GM12878 (cell line): Measurements from ENCODE around the gene IRX5.

Source experiments
- TF ChIP-seq, protein P1 (sequence below): fragments of 450-650 bp; formaldehyde crosslinking; IDR thresholded peaks from 2 replicates; pipeline ENCODE4 v1.5.0; 2022; ENCODE audit warnings: mild to moderate bottlenecking, missing genetic modification characterization
- TF ChIP-seq, protein P2 (sequence below): IDR thresholded peaks from 2 replicates; pipeline ENCODE4 v1.6.1; 2011; ENCODE audit warnings: low read depth, low read length, improper control_type of control experiment, borderline replicate concordance

DNA sequence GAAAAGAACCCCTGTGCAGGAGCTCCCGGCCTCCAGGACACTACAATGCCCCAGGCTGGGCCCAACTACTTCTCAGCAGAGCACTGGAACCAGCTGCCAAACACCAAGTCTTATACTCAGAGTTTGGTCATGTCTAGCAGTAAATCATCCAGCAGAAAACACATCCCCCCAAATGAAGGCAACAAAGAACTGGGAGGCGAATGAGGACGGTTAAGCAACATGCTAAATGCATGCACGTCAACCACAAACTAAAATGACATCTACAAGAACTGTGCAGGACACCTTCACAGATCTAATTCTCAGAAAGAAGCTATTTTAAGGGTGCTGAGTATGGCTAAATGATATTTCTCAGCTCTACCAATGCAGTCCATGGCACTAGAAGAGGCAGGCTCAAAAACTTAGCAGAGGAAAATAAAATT, 7.6 kb upstream of the IRX5 start:
- TF ChIP-seq, protein P1, sequence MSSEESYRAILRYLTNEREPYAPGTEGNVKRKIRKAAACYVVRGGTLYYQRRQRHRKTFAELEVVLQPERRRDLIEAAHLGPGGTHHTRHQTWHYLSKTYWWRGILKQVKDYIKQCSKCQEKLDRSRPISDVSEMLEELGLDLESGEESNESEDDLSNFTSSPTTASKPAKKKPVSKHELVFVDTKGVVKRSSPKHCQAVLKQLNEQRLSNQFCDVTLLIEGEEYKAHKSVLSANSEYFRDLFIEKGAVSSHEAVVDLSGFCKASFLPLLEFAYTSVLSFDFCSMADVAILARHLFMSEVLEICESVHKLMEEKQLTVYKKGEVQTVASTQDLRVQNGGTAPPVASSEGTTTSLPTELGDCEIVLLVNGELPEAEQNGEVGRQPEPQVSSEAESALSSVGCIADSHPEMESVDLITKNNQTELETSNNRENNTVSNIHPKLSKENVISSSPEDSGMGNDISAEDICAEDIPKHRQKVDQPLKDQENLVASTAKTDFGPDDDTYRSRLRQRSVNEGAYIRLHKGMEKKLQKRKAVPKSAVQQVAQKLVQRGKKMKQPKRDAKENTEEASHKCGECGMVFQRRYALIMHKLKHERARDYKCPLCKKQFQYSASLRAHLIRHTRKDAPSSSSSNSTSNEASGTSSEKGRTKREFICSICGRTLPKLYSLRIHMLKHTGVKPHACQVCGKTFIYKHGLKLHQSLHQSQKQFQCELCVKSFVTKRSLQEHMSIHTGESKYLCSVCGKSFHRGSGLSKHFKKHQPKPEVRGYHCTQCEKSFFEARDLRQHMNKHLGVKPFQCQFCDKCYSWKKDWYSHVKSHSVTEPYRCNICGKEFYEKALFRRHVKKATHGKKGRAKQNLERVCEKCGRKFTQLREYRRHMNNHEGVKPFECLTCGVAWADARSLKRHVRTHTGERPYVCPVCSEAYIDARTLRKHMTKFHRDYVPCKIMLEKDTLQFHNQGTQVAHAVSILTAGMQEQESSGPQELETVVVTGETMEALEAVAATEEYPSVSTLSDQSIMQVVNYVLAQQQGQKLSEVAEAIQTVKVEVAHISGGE (CRISPR knock-in tag) = no peak
- TF ChIP-seq, protein P2, sequence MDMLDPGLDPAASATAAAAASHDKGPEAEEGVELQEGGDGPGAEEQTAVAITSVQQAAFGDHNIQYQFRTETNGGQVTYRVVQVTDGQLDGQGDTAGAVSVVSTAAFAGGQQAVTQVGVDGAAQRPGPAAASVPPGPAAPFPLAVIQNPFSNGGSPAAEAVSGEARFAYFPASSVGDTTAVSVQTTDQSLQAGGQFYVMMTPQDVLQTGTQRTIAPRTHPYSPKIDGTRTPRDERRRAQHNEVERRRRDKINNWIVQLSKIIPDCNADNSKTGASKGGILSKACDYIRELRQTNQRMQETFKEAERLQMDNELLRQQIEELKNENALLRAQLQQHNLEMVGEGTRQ = no peak
